Mucosa of descending colon (tissue), 3 donors: Measurements from ENCODE around the gene GLE1. TPM values are rescaled to one million over a fixed set of nuclear protein-coding genes. Genes with fewer than 3 reads are reported as not detected.

ENCODE experiments used
- ATAC-seq: fragments of 200-7000 bp; cut with Tn5 transposase; one replicate; pipeline ENCODE4 v1.9.1; 2020; ENCODE audit warnings: mild to moderate bottlenecking, moderate library complexity
- DNase-seq, 3 donors: peaks; one replicate each; pipeline ENCODE4 v3.0.0-alpha.2; 2020
- H3K36me3 ChIP-seq: fragments of 200-600 bp; one replicate; pipeline ENCODE4 v1.8.0; 2021; ENCODE audit warnings: low read depth, mild to moderate bottlenecking
- H3K4me1 ChIP-seq: fragments of 200-600 bp; one replicate; pipeline ENCODE4 v1.8.0; 2021; ENCODE audit warnings: low read depth, mild to moderate bottlenecking
- H3K4me3 ChIP-seq: fragments of 200-600 bp; one replicate; pipeline ENCODE4 v1.8.0; 2021; ENCODE audit warnings: mild to moderate bottlenecking
- H3K9me3 ChIP-seq: fragments of 200-600 bp; one replicate; pipeline ENCODE4 v1.8.0; 2021; ENCODE audit warnings: mild to moderate bottlenecking
- intact Hi-C, 2 donors: fragments of 100-400 bp; cut with DNase I in 1 of 2; cut with micrococcal nuclease in 1 of 2; formaldehyde crosslinking; loops; one replicate each; pipeline versions ENCODE4 v1.11.0 to v1.11.1; 2022; cut with DNase I, micrococcal nuclease
- total RNA-seq, 3 donors: library from RNA; stranded (reverse); fragmentation: NEBNext Ultra II Directional in 2 of 3; extraction: Animal tissue kit (Norgen Biotek cat#: 25700) in 2 of 3; gene quantifications; one replicate each; pipeline versions ENCODE4 v1.2.1 to v1.2.4, GENCODE V29; 2021 to 2023
- TF ChIP-seq, protein P1 (sequence below): fragments of 200-600 bp; IDR thresholded peaks from one replicate; pipeline ENCODE4 v1.8.0; 2022; ENCODE audit warnings: antibody characterized with exemption, mild to moderate bottlenecking
- donor health status: DM: no; HTN: no; CAD: no; lungs with moderate emphysema.
- donor health status: DM: no; HTN: no; CAD: no.
- donor health status: DM: no; HTN: yes; CAD: no.

The GLE1 gene
- total RNA-seq, 3 donors from 2014 or later: 25.7 to 35.0 (median 28.0) TPM

DNA sequence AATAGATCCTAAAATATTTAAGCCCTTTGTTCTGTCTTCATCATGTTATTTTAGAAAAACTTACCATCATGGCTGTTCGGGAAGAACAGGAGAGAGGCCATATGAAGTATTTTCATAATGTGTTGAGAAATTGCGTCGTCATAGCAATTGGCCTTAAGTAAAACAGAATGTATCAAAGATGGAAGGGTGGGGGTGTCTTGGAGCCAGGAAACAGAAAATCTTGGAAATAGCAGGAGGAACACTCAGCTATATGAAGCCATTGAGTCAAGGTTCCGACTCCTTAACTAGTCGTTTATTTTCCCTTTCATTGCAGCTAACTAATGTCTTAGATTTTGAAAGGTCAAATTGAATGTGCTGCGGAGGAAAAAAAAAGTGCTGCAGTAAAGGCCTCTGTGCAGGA is 49.2 kb downstream of the GLE1 start:
- H3K4me1 ChIP-seq: peaks cover 45% of the 10 kb centered on the region
- H3K36me3 ChIP-seq: no peaks in the 10 kb centered on the region
- H3K4me3 ChIP-seq: no peak overlapping the region
- TF ChIP-seq, protein P1, sequence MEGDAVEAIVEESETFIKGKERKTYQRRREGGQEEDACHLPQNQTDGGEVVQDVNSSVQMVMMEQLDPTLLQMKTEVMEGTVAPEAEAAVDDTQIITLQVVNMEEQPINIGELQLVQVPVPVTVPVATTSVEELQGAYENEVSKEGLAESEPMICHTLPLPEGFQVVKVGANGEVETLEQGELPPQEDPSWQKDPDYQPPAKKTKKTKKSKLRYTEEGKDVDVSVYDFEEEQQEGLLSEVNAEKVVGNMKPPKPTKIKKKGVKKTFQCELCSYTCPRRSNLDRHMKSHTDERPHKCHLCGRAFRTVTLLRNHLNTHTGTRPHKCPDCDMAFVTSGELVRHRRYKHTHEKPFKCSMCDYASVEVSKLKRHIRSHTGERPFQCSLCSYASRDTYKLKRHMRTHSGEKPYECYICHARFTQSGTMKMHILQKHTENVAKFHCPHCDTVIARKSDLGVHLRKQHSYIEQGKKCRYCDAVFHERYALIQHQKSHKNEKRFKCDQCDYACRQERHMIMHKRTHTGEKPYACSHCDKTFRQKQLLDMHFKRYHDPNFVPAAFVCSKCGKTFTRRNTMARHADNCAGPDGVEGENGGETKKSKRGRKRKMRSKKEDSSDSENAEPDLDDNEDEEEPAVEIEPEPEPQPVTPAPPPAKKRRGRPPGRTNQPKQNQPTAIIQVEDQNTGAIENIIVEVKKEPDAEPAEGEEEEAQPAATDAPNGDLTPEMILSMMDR: no peak
- no peak for DNase-seq
- H3K9me3 ChIP-seq: no peaks in the 10 kb centered on the region
- ATAC-seq: no peak
- intact Hi-C loops: no loop called here

DNA sequence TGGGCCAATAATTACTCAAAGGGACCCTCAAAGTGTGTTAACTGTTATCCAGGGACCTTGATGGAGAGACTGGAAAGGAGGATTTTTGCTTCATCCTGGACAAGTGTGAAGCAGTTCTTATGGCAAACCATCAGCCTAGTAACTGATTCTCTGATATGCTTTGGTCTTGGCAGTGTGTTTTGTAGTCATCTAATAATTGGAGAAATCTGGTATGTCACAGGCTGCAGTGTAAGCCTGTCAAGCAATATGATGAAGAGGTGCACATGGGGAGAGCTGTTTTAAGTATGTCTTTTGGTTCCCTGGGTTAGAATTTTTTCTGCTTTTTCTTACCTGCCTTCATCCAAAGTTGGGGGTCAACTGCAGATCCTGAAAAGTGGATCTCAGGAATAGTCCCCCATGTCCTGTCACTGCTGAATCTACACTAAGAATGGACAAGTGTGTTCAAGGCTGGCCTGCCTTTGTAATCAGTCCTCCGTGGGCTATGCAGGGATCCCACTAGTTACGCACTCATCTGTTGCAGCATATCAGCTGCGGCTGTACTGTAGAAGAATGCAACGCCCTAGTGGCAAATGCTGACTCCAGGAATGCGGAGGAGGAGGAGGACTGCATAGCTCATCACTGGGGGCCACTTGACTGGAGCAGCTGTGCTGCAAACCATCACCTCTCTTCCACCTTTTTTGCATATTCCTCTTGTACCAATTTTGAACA is 49.8 kb downstream of the GLE1 start:
- Histone ChIP-seq H3K4me1 (peaks cover 50% of the 10 kb centered on the region), H3K36me3 (no peaks in the 10 kb centered on the region), H3K9me3 (no peaks in the 10 kb centered on the region), H3K4me3 (no peak overlapping the region)
- DNase-seq (peak in 2 of 3 donors; percentile 34 to 37), ATAC-seq (no peak)
- intact Hi-C loops: no loop called here
- TF ChIP-seq, protein P1: no peak

DNA sequence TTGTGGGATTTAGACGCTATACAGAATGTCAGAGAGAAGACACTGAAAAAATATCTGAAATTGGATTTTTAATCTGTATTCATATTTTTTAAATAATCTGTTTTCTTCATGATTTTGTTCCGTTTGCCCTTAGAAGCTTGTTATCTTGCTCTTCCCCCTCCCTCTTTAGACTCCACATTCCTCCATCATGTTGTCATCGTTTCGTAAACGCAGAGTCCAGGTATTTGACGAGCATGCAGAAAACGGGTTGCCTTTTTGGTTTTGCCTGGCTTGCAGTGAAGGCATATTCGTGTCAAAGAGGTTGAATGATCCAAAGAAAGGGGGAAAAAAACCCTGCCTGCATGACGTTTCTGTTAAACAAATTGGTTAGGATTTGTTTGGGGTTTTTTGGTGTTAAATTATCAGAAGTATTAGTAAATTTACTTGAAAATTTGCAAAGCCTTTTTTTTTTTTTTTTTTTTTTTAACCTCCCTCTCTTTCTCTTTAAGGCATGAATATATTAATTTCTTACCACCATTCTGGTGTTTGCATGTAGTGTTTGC is 50.7 kb downstream of the GLE1 start:
- ATAC-seq (no peak), DNase-seq (no peak)
- intact Hi-C loops: no loop called here
- Histone ChIP-seq H3K36me3 (no peaks in the 10 kb centered on the region), H3K4me3 (no peak overlapping the region), H3K9me3 (no peaks in the 10 kb centered on the region), H3K4me1 (peaks cover 54% of the 10 kb centered on the region)
- TF ChIP-seq, protein P1: no peak

DNA sequence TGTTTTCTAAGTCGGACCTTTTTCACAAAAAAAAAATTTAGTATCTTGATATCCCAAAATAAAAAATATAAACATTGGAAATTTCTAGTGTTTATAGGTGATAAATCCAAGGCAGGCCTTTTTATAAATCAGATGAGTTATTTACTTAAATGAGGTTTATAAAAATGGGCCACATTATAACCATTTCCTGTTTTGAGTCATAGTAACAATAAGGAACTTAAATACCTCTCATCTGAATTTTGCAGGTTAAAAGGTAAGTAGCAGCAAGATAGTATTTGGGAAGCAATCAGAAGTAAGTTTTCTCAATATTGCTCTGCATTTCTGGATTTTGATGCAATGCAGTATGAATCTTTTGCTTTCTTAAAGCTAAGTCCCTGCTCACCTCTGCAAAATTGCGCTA is 51.8 kb downstream of the GLE1 start:
- intact Hi-C loops: no loop called here
- Histone ChIP-seq H3K4me3 (no peak overlapping the region), H3K9me3 (no peaks in the 10 kb centered on the region), H3K36me3 (no peaks in the 10 kb centered on the region), H3K4me1 (peaks cover 54% of the 10 kb centered on the region)
- no peak for DNase-seq
- TF ChIP-seq, protein P1: no peak
- no peak for ATAC-seq

DNA sequence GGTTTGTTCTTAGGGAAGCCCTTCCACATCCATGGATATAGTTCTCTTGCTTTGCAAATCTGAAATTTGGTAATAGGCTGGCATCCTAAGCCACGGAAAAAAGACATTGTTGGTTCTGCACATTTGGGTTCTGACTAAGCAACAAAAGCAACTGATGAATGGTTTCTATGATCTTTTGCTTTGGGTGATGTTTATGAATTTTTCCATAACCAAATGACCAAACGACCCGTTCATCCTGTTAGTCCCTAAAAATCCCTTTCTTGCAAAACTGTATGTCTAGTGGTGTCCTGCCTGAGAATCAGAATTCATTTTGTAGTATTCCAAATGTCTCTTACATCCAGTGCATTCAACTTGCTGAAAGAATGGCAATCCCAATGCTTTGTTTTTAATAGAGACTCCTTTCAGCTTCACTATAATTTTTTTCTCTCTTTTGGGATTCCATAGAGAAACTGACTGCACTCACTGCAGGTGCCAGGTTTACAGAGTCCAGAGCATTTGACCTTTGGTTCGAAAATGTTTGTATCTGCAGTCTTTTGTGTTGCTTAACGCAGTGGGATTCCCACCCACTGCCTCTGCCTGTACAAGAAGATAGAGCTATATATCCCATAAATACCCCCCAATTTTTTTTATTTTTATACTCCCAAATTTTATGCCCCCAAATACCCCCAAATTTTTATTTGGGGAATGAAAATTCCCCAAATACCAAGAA is 52.6 kb downstream of the GLE1 start:
- TF ChIP-seq, protein P1: no peak
- no peak overlapping the region for H3K4me3 ChIP-seq
- DNase-seq (no peak), ATAC-seq (no peak)
- H3K9me3 ChIP-seq: no peaks in the 10 kb centered on the region
- no peaks in the 10 kb centered on the region for H3K36me3 ChIP-seq
- intact Hi-C loops: no loop called here
- H3K4me1 ChIP-seq: peaks cover 50% of the 10 kb centered on the region
